Inflammatory macrophage (primary cell): ENCODE measurements around the gene WDR33.
A peak's percentile ranks its signal among the peaks of the same experiment; 100 is the strongest.

Experiments
- DNase-seq, 2 donors: peaks; one replicate each; pipeline ENCODE4 v3.0.0-alpha.2; 2020 to 2022

Gene WDR33

DNA sequence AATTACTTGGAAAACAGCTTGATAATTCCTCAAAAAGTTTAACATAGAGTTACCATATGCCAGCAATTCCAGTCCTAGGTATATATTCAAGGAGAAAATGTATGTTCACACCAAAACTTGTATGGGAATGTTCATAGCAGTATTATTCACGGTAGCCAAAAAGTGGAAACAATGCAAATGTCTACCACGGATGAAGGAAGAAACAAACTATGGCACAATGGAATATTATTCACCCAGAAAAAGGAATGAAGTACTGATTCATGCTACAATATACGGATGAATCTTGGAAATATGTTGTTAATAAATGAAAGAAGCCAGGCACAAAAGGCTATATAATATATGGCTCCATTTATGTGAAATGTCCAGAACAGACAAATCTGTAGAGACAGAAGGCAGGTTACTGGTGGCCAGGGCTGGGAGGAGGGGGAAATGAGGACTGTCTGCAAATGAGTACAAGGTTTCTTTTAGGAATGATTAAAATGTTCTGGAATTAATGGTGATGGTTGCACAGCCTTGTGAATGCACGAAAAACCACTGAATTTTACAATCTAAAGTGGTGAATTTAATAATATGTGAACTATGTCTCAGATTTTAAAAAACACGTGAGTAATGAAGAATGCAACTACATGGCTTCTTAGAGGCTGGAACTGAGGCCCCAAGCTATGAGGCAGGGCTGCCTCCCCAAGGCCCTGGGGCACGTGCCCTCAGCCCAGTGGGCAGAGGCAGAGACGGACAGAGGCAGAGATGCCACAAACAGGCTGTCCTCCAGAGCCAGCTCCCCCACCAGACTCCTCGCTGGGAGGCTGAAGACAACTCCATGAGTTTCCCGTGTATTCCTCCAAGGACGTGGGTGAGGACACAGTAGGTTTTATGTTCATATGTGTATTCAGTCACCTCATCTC lies 140.7 kb downstream of the WDR33 start:
- no peak for DNase-seq

DNA sequence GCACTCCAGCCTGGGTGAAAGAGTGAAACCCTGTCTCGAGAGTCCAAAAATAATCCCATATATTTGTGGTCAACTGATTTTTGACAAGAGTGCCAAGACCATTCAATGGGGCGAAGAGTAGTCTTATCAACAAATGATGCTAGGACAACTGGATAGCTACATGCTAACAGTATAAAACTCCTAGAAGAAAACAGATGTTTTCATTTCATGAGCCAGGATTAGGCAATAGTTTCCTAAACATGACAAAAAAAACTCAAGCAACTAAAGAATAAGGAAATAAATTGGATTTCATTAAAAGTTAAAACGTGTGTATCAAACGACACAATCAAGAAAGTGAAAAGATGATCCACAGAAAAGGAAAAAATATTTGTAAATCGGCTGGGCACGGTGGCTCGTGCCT lies 141.9 kb downstream of the WDR33 start:
- no peak for DNase-seq

DNA sequence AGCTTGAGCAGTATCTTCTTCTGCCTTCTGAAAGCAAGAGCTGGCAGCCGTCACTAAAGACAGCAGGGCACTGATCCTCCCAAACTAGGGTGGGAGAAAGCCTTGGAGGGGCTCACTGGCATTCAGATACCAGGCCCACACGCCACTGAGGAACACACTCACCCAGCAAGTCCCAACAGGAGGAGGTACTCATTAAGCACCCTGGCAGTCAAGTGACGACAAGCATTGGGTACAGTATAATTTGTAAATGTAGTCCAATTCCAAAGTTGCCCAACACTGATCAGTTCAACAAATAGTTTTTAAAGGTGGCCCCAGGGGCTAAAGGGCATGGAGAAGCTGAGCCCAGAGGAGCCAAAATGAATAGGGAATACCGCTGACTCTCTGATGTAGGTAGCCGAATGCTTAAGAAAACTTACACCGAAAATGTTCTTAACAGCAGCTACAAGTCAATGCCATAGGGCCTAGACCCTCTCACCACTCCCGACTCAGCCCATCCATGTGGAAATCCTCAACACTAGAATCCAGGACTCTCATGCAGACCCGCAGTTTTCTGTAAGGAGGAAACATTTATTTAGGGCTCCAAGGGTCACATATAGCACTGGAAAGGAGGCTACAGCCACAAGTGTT lies 145.6 kb downstream of the WDR33 start:
- no peak for DNase-seq

DNA sequence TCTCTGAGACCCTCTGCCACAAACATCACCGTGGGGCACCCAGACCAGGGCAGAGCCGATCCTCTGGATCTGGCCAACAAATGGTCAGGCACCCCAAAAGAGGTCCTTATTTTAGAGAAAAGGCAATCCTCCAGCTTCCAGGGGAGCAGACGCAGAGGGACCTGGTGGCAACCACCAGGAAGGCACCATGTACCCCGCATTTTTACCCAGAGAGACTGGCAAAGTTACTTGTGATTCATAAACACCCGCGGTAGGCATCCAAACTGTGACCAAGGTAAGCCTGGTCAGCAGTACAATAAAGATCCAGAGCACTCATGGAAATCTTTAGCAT lies 146.1 kb downstream of the WDR33 start:
- DNase-seq = no peak

DNA sequence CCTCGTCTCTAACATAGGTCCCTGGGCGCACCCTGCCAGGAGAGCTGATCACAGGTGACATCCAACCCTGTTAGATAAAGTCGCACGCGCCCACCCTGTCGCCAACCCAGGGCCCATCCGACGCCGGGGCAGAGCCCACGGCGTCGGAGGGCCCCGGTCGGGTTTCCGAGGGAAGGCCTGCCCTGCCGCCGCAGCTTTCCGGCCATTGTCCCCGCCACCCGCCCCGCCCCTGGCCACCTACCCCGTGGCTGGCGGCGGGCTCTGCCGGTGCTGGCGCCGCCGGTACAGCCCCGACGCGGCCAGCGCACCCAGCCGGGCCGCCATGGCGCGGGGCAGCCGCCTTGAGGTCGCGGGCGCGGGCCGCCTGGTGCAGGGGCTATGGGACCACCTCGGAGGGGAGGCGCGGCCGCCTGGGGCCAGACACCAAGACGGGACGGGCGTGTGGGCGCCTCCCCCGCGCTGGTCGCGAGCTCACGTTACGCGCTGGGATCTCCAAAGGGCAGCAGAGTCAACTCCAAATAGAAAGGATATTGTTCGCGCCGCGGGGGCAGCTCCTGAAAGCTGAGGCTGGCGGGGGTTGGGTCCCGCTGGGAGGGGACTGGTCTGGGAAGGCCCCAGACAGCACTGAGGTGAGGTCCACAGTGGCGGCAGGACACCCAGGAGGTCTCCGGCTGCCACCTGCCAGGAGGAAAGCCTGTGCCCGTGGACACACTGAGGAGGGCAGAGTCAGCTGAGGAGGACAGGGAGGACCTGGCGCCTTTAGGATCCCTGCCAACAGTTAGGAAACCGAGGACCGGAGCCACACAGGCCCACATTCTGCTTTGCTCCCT lies 146.7 kb downstream of the WDR33 start:
- no peak for DNase-seq

DNA sequence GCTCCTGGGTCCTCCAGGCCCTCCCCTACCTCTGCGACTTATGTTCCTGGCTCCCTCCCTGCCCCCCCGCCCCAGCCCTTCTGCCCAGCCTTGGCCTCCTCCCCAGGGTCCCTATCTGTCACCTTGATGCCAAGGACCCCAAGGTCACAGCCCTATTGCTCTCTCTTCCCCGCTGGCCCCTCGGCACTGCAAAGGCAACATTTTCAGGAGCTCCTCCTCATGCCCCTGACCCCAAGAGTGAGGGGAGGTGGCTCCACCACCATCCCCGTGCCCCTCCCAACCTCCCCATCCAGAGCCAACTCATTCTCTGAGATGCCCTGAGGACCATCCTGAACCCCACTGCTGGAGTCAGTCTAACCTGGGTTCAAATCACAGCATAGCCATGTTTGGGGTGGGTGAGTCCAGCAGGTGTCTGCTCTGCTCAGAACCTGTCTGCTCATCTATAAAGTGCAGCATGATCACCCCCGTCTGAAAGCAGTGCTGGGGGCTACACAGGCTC lies 147.4 kb downstream of the WDR33 start:
- no peak for DNase-seq

DNA sequence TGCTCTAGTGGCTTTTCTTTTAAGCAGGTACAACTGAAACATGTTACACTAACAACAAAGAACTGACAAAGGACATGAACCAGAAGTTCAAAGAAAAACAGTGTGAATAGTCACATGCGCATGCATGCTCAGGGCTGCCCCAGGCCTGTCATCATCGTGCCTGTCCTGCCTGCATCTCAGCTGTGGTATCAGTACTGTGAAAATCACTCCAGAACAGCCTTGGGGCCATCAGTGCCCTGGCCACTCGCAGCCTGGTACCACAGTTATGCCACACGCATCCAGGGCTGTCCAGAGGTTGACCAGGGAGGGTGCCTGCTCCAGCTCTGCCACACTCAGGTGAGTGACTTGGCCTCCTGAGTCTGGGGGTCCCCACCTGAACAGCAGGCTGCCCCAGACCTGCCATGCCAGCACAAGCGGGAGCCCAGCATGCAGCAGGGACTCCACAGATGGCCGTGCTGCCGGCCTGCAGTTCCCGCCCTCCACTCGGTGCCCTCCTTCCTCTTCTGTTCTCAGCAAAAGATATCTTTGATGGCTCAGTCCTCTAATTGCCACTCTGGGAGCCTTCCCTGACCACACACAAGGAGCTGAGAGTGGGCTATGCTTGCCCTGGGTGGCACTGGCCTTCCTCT lies 147.9 kb downstream of the WDR33 start:
- no peak for DNase-seq

DNA sequence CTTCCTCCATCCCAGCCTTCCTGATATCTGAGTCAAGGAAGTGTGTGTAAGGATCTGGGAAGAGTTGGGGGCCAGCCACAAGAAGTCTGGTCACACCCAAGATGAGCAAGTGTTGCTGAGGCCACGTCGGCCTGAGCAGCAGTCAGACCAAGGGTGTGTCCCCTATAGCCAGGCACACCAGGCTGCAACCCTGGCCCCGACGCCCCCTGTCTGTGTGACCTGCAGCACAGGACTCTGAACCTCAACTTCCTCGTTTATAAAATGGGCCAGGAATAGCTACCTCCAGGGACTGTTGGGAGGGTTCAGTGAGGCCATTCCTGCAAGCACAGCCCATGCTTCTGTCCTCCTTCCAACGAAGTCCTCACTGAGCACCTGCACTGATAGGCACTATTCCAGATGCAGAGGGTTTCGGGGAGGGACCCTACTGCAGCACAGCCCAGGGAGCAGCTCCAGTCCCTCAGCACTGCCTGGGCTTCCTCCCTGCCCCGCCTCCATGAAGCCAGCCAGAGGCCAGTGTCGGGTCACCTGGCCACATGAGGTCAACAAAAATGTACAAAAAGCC lies 148.9 kb downstream of the WDR33 start:
- DNase-seq = no peak

DNA sequence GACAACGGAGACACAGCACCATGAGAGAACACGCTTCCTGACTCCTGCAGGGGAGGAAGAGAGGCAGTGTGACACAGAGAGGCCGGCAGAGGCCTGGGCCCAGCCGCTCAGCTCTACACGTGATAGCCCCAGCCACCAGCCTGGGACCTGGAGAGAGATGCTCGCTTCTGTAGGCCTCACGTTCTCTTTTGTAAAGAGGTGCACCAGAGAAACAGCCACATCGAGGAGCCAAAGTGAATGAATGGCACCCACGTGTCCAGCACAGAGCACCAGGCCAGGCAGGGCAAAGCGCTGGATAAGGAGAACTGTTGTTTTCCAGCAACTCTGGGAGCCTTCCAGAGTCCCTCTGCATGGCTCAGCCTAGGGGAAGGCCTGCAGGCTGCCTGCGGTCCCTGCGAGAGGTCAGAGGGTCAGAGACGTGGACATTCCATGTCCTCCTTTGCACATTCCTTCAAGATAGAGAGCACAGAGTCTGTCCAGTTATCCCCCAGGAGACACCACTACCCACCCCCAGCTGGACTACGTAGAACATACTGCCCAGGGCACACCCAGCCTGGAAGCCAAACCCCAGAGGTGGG lies 149.8 kb downstream of the WDR33 start:
- no peak for DNase-seq

DNA sequence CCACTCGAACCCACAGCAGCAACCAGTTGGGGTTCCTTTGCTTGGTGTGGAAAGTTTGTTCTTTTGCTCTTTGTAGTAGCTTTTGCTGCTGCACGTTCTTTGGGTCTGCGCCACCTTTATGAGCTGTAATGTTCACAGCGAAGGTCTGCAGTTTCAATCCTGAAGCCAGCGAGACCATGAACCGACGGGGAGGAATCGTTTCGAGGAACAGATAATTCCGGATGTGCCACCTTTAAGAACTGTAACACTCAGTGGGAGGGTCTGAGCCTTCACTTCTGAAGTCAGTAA lies 150.7 kb downstream of the WDR33 start:
- DNase-seq = no peak

DNA sequence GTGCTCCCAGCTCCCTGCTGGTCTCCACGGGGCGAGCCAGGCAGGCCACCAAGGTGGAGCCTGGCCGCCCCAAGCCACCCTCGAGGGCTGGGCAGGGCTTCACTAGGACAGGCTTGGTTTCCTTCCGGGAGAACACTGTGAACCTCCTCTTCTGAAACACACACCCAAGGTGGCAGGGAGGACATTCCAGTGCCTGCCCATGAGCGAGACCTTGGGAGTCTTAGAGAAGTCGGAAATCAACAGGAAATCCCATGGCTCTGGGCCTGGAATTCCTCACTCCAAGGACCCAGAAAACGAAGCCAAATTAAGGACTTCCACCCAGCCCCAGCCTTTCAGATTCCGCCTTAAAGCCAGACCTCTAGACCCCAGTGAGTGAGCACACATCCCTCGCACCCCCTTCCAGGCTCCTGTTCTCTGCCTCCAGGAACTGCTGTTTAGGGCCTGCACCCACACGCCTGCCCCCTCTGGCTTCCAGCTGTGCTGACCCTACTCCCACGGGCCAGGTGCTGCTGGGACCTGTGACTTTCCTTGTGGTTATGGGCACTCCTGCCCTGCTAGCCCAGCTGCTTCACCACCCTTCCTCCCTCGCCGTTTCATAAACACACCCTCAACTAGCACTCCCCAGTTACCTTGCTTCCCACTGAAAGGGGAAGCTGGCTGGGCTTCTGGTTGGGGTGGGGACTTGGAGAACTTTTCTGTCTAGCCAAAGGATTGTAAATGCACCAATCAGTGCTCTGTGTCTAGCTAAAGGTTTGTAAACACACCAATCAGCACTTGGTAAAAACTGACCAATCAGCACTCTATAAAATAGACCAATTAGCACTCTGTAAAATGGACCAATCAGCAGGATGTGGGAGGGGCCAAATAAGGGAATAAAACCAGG lies 151.3 kb downstream of the WDR33 start:
- DNase-seq = peak in 1 of 2 donors; percentile 9

DNA sequence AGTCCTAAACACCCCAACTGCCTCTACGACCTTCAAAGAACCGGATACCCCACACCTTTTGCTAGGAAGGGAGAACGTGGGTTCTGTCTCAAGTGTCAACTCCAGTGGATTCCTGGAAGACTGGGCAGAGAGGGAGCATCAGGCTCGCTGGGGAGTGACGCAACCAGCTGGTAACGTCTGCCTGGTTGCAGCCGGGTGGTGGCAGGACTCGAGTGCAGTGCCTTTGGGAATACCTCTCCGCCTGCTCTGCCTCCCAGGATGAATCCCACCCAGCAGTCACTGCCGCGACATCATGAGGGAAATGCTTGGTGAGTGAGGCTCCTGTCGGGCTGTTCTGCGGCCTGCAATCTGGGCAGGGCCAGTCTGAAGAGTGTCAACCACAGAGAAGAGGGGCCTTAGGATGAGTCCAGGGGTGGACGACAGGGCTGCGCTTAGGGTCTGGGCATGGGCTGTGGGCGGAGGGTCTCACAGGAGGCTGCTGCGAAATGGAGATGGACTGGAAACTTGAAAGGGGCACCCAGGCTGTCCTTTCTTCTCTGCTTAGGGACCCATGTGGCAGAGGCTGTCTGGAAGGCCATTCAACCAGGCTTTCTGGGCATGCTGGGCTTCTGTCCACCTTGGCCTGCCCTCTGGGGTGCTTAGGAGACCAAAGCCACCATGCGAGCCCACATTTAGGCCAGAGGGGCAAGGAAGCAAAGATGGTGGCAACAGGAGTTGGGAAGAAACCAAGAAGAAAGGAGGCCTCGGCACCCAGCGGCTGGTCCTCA lies 152.1 kb downstream of the WDR33 start:
- DNase-seq = no peak

DNA sequence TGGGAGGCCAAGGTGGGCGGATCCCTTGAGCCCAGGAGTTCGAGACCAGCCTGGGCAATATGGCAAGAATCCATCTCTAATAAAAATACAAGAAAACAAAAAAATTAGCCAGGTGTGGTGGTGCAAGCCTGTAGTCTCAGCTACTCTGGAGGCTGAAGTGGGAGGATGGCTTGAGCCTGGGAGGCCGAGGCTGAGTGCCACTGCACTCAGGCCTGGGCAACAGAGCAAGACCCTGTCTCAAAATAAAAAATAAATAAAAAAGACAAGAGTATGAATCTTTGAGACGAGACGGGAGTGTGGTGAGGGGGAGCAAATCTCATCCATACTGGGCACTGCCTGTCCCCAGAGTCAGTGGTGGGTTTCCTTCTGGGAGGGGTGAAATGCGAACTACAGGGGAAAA lies 152.8 kb downstream of the WDR33 start:
- DNase-seq = no peak

DNA sequence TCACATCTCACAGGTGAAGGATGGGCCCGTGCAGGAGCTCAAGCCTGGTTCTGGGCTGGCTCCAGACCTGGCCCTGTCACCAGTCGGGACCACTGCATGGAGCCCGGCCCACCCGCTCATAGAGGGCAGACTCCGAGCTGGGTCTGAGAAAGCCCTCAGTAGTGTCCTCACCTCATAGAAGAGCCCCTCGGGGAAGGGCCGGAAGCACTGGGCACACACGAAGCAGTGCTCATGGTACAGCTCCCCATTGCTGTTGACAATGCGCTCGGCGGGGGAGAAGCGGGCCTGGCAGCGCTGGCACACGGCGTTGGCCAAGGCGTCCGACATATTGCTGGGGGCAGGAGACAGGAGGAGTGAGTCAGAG lies 153.8 kb downstream of the WDR33 start:
- no peak for DNase-seq

DNA sequence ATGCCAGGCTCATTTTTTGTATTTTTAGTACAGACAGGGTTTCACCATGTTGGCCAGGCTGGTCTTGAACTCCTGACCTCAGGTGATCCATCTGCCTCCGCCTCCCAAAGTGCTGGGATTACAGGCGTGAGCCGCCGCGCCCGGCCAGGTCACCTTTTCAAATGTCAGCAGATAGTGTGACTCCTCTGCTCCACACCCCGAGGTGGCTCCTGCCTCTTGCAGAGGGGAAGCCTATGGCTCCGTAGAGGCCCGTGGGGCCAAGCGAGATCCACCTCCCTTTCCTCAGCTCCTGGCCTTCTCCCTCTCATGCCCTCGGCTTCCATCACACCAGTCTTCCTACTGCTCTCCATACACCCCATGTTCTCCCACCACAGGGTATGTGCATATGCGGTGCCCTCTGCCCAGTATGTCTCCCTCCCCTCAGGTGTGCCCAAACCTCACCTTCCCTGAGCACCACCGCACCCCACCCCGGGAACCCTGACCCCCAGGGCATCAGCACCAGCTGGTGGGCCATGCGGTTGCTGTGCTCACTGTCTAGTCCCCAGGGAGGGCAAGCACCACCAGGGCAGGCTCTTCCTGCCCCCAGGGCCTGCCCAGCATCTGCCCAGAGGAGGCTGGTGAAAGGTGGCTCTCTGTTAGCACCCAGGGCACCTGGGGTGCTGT lies 154.3 kb downstream of the WDR33 start:
- DNase-seq = no peak

DNA sequence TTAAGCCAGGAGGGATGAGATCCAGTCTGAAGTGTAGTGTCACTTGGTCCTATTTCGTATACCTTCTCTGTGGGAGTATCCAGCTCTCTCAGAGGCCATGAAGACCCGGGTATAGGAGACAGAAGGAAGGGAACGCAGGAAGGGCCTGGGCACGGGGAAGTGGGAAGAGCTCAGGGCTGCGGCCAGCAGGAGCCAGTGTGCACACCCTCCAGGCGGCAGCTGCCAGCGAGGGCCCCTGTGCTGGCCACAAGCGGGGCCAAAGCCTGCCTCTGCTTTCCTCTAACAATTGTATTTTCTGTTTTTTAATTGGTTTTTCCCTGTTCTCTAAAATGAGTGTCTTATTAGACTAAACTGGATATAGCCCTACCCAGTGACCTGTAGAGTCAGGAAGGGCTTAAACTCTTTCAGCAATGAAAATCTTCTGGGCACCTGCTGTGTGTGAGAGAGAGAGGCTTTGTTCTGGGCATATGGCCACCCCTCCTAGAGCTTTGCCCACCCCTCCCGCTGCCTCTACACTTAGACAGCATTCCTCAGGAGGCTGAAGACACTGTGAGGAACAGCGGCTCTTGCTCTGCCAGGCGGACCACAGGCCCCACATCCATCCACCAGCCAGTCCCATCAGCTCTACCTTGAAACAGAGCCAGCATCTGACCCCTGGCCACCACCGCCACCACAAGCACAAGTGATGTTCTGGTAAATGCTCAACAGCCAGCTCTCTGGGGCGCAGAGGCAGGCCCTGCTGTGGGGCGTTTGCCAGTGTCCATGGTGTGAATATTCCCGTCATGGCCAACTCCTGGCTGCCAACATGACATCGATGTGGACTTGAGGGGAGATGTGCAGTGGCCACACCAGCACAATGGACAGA lies 155.5 kb downstream of the WDR33 start:
- no peak for DNase-seq

DNA sequence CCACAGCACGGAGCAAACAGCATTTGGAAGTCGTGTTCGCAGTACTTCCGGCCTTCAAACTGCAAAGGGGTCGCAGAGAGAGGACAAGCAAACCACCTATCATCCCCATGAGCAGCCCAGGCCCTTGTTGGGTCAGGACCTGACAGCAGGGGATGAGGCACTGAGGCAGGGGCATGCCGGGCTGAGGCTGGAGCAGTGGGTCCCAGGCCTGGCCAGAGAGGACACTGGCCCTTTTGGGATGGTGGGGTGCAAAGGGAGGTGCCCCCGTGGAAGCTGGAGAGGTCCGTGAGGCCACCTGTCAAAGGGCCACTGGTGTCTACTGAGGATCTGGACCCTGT lies 156.2 kb downstream of the WDR33 start:
- DNase-seq = no peak

DNA sequence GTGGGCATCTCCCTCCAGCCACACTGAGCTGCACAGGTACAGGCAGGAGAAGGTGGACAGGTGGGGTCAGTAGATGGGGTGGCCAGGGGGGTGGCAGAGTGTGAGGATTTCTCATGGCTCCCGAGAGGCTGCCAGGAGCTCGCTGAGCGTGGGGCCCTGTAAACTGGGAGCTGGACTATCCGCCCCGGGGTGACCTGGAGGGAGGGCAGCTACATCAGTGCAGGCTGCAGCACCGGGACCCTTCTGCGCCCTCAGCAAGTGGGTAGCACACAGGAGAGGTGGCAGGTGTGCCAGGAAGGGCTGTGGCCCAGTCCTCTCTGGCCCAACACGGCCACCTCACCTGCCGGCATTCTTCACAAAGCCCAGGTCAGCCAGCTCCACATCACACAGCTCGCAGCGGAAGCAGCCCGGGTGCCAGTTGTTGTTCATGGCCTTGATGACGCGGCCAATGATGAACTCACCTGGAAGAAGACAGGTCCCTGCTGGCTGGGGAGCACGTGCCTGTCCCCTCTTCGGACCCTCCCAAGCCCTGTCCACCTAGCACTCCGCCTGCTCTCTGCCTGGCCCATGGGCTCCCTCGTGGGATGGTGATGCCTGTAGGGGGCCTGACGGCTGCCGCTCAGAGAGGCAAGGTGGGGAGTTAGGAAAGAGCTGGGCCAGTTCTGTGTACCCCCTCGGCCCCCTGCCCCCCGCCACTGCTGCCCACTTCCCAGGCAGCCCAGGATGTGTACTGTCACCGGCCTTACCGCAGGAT lies 156.7 kb downstream of the WDR33 start:
- DNase-seq = no peak
